Fibroblast of upper back skin (primary cell): ENCODE data around the gene CERS6.

Experiments used
- DNase-seq: peaks from one replicate; pipeline ENCODE4 v3.0.0-alpha.2; 2013

CERS6 gene

DNA sequence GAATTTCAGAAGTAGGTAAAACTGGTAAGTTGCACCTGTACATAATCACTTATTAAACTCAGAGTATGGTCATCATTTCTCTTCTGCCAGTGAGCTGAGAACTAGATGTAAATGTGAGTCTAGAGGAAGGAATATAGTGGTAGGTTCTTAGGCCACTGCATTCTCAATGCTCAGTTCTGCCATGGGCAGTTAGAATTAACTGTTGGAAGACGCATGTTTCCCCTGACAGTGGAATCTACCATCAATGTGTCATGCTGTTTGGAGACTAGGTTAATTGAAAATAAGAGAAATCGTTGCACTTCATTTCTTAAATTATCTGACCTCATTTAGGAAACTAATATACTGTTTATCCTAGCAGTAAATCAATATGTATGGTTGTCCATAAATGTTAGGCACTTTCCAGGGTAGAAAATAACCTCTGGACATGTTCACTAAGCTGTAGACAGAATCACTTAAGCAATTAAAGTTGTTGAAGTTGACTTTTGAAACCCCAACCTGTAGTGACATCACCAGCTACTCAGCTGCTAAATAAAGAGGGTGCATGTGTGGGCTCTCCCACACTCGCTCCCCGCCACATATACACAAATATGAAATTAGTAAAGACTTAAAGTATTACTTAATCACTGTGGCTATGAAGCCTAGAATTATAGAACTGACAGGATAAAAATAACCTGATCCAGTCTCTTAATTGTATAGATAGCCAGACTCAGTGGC, 254.8 kb downstream of the CERS6 start:
- DNase-seq, result no peak

DNA sequence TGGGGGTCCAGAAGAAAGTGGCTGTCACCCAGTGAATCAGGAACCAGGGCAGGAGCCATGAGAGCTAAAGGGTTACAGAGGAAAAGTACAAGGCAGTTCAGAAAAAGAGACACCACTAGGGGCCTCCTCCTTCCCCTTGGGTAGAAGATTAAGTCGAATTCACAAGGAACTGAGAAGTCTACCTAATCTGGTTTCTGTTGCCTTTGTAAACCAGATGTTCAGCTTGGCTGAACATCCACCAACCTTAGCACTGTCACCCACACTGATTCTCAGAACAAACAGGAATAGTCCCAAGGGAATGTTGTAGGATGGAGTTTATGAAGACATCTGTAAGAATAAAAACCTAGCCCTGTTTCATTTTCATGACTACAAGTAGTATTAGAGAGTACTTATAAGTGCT, 256.0 kb downstream of the CERS6 start:
- DNase-seq, result no peak

DNA sequence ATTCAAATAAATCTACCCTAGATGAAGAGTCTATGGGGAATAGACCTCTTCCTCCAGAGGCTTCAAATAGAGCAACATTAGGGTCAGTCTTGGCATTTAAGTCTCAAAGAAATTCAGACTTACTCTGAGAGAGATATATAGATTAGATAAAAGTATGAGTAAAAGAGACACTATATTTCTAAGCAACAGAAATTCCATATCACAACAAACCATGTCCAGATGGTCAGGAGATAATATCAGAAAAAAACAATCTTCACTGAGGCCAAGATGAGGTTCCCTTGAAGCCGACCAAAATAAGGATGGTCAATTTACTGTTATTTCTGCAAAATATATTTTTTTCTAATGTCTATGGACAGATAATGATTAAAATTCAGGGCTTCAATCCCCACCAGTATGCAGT, 257.3 kb downstream of the CERS6 start:
- no peak for DNase-seq

DNA sequence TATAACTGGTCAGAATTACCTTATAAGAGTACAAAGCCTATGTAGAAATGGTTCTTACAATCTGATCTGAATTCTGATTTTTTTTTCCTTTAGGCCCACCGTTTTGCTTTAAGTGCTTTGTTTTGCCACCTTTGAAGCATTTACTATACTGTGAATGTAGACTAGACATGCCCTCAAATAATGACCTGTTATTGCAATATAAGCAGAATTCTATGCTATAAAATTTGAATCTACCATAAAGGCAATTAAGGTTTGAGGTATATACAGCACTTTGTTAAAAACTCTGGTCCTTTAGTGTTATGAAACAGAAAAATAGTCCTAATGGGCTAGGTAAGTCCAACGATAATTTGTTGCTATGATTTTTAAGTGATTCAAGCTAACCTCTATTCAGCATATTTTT, 259.8 kb downstream of the CERS6 start:
- DNase-seq, result no peak

DNA sequence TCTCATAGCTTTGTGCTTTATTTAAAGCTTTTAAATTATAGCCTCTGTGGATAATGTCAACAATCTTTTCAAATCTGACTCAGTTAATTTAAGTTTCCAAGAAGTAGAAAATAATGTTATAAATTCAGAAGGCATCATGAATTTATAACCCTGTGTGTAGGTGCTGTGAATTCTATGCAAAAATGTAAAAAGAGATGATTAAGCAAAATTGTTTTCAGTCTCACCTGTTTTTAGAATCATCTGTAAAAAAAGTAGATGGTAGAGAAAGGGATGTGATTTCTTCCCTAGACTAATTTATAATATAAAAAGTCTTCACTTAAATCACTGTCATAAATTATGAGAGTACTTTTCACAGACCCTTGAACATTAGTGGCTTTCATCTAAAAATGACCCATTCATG, 260.8 kb downstream of the CERS6 start:
- DNase-seq, result no peak

DNA sequence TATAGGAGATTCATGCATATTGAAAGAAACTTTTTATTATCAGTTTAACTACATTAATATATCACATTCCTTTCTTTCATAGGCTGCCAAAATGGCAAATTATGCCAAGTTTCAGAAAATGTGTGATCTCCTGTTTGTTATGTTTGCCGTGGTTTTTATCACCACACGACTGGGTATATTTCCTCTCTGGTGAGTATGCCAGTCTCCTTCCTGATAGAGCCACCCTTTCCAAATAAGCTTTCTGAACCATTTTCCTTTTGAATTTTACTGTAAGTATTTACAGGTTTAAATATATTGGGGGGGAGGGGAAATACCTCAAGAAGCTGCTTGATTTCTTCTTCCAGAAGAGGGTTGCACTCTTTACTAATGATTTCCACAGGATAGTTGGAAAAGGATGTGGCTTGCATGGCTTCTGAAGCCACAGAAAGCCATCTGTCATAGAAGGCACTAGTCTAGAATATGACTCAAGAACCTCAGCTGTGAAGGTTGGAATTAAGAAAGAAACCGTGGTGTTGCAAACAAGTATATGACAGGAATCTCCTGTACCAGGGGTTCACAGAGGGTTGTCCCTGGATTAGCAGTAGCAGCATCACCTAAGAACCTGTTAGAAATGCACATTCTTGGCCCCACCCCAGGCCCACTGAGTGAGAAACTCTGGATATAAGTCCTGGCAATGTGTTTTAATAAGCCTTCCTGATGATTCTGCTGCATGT, 261.9 kb downstream of the CERS6 start:
- DNase-seq, result peak; percentile 16

DNA sequence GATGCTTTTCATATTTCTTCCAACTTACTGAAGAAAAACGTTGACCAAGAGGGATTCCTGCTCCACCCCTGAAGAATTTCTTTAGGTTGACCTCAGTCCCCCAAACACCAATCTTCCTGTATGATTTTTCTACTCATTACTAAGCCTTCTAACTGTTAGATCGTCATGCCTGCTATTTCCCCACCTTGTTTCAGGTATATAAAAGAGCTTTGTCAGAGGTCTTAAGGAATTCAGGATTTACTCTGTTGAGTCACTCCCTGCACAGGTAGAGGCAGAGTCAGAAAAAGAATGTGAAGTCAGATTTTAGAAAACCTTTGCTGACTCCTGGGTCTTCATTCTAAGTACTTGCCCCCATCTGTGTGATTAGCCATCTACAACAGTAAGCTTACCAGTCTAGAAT, 262.6 kb downstream of the CERS6 start:
- no peak for DNase-seq

DNA sequence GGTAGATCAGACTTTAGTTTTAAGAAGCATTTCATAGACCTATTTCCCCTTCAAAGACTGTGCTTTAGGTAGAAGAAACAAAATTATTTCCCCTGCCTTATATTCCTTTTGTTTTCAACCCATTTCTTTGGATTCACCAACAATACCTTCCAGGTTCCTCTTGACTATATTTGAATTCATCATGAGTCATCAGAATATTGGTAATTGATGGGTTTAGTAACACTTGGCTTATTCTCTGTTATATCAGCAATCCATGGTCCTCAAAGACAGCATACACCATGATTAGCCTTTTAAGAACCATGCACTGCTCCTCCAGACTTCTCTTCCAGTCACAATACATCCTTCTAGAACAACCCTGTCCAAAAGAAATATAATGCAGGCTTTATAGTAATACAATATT, 263.4 kb downstream of the CERS6 start:
- no peak for DNase-seq

DNA sequence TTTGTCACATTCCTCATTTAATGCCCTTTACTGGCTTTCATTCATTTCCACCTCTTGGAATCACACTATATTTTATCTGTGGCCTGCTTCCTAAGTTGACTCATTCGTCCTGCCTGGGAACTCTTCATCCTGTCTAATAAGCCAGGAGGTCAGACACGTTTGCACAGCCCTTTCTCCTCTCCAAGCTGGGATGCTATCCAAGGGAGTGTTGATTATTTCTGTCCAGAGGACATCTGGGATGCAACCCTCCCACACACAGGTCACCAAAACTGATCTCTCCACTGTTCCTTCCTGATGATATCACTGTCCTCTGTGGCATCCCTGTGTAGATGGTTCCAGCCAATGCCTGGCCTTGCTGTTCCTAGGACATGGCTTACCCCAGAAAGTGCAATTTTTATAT, 266.5 kb downstream of the CERS6 start:
- DNase-seq, result peak; percentile 36

DNA sequence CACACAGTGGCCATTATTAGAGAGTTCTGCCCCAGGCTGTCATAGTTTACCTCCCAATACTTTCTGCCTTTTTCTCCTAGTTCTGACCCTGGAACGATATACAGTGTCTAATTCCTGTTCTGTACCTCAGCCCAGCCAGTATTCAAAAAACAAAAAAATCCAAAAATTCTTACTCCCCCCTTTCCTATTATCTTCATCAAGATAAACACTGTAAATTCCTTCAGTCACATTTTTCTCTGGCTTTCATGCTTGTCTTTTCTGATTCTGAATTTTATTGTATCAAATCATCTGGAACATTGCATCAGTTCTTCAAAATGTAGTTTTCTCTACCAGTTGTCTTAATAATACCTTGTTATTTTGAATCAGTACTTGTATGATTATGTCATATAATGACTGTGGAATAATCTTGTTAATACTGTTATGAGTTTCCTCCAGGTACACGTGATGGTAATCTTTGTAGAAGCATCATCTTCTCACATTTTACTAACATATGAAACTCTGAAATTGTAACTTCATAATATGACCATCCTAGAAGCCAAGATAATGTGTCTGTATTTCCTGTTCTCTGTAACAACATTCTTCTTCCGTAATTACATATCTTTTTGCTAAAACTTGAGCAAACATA, 267.3 kb downstream of the CERS6 start:
- DNase-seq, result no peak

DNA sequence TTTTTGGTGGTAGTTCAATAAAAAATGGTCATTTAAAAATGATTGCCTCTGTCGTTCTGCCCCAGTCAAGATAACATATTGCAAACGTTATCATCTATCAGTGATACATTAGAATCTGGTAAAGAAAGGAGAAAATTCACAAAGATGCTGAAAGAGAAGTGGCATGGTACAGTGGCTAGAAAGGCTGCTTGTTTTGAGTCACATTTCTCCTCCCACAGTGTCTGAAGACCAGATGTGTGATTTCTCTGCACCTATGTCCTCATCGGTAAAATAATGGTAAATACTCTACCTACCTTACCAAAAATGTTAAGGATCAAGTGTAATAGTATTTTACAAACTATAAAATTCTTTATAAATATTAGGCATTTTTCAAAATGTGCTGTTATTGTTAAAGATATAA, 270.3 kb downstream of the CERS6 start:
- no peak for DNase-seq

DNA sequence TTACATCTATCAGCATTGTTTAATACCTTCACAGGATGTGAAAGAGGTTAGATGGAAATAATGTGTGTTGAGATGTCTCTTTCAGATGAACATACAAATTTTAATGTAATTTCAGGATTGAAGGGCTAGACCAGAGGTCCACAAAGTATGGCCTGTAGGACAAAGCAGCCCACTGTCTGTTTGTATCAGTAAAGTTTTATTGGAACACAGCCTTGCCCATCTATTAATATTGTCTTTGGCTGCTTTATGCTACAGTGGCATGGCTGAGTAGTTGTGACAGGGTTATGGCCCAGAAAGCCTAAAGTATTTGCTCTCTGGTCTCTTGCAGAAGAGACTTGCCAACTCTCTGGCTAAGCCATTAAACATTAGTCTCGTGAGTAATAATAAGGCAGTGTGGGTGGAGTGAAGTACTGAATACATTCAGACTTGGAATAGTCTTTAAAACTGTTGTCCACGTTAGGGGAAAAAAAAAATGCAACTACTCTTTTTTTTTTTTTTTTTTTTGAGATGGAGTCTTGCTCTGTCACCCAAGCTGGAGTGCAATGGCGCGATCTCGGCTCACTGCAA, 271.9 kb downstream of the CERS6 start:
- no peak for DNase-seq

DNA sequence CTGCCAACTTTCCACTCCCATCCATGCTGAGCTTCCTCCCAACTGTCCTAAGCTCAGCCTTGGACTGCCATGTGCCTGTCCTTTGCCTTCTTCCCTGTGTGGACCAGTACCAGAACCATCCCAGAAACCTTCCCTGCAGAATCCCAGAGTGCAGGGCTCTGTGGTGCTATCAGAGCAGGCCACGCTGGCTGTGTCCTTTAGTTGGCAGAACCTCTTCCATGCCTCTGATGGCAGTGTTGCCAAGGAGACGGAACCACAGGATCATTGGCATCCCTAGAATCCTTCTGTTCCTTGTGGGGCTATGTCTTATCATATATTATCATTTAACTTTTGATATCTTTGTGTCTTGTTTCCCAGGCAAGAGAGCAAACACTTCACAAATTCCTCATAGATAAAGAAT, 273.4 kb downstream of the CERS6 start:
- DNase-seq, result no peak

DNA sequence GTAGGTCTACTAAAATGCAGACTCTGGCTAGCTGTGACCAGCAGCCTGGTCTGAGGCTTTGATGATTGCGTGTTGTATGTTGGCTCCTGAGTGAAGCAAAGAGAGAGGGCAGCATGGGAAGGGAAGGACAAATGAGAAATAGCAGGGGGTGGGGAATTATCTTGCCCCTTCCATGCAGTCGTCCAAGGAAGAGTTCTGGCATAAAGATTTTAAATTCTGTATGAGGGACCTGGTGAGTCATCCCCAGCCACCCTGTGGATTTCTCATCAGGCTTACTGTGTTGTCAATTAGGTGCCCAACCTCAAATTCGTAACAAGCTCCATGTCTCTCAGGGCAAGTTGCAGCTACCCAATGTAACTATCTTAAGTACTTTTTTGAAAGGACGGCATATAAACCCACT, 274.3 kb downstream of the CERS6 start:
- no peak for DNase-seq

DNA sequence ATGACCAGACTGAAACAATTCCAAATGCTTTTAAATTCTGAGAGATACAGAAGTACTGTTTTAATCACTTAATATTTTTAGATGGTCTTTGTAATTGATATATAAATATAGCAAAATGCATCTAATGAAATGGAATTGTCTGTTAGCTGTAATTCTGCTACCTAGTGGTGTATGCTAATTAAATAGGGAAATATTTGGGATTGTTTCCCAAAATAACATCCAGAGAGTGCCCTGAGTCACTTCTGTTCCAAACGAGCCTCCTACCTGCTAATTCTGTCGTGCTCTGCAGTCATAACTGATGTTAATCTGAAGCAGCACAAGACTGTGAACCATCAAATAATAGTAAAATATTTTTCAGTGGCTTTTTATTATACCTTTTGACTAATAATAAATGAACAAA, 274.9 kb downstream of the CERS6 start:
- no peak for DNase-seq

DNA sequence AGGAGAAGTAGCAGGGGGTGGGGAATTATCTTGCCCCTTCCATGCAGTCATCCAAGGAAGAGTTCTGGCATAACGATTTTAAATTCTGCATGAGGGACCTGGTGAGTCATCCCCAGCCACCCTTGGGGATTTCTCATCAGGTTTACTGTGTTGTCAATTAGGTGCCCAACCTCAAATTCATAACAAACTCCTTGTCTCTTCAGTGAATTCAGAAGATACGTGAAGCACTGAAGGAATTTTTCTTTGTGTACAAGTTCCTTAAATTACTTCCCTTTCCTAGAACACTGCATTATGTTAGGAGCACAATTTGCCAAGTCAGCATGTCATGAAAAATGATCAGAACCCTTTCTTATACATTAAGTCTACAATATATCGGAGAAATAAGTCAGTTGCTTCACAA, 275.5 kb downstream of the CERS6 start:
- peak; percentile 10 for DNase-seq

DNA sequence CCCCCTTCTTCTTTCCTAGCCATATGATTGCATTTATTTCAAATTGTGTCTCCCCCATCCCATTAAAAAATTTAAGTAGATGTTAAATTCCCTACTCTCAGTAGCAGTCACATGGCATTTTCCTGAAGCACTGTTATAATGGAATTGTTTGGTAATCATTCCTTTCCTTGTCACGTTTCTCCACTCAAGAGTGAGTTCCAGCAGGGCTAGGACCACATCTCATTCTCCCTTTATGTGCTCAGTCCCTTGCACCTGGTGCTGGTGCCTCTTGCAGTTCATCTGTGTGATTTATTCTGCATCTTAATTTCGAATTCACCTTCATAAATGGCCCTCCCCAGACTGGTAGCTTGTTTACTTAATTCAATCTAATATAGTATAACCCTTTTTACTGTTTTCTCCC, 276.0 kb downstream of the CERS6 start:
- DNase-seq, result no peak

DNA sequence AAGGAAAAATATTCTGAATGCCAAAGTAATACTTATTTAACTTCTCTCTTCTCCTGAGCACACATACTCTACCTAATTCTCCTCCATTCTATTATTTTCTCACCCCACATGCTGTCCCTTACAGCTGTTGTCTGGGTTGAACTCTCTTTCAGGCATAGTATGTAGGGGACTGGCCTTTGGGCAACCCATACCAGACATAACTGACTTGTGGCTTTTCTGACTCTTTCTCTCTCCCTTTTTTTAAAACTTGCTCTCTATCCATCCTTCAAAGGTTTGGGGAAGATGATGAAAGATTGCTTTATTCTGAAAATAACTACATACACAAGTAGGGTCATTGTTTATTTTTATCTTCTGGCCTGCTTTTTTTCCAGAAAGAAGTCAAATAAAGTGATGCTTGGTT, 276.4 kb downstream of the CERS6 start:
- DNase-seq, result no peak

DNA sequence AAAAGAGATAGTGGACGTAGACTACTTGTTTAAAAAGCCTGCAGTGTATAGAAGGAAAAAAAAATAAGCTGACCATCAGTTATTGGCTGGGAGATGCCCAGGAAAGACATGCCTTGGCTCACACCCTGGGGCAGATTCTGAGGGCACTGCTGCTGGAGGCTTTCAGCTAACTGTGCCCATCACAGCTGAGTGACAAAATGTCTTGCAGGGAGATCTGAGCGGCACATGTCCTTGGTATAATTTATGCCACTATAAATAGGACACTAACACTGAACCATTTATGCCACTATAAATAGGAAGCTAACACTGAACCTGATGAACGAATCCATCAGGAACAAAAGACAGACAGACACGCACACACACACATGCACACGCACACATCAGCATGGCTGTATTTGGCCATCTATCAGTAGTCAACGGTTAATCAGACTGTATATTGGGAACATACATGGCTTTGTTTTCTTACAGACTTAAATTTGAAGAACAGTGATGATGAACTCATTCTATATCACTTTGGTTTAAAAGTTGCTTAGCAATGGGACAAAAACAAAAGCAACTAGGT, 278.2 kb downstream of the CERS6 start:
- DNase-seq, result no peak

DNA sequence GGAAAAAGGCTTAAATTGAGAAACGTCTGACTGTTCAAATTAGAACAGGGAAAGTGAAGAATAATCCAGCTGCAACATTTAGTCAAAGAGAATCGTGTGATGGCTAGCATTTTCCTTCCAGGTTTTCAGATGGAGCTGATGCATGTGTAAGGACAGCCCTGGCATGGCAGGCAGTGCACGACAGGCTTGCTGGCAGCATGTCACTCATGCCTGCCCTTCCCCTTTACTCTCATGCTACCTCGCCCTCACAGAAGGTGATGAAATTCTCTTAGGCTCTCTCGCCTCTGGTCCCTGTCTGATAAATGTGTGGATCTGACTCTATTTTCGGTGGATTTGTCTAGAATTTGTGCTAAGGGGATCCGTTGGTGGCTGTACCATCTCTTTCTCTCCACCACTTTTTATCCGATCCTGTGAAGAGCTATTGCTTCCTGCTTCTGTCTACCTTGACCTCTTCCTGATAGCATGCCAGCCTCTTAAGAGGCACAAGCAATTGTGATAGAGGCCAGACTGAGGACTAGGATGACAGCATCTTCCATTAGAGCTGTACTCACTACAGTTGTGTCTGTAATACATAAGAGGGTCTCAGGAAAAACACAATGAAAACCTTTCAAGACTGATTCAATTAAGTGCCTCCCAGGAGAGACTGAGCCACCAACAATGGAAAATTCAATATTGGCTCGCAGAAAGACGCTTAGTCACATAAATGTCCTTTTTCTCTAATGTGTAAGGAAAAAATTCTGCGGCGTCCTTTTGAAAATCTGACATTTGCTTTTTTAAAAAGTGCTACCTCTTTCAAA, 280.8 kb downstream of the CERS6 start:
- no peak for DNase-seq

DNA sequence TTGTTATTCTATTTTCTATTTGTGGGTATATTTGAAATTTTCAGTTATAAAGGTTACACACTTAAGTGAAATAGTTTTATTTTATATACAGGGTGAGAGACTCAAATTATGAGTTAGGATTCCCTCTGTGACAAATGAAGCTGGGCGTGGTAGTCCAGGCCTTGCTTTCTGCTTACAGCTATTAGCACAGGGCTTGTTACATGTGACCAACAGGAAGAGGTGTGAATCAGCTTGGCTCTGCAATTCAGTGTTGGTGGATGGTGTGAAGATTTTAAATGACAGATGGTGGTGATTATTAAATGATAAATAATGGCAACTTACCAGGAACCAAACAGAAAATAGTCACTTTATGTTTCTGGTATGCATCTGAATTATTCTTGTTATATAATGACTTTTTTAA, 282.0 kb downstream of the CERS6 start:
- DNase-seq, result no peak

DNA sequence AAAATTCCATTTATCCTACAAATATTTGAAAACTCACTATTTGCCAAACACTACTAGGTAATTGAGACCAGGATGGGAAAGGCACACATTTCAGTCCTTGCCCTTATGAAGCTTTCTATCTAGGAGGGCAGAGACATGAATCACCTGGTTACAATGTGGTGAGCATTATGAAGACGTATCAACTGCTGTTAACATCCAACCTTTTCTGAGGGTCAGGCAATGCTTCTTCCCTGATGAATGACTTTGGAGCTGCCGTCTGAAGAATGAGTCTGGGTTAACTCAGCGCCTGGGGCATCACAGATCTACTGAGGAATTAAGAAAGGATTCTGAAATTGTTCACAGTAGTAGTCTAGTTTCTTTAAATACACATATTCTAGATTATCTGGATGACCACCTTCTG, 284.3 kb downstream of the CERS6 start:
- peak; percentile 47 for DNase-seq

DNA sequence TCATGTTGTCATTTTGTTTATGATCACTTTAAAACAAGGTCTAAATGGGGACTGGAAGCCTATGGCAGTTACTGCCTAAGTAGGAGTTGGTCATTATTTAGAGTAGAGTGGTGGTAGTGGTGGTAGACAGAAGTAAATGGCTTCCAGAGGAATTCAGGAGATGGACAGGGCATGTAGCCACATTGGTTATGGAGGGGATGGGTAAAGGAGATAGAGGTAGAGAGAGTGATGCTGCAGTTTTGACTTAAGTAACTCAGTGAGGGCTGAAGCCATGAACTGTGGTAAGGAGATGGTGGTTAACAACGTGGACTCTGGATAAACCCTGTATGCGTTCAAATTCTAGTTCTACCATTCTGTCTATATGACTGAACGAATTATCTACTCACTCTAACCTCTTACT, 284.7 kb downstream of the CERS6 start:
- DNase-seq, result no peak
